GM12874 (cell line): Measurements from ENCODE around the gene BMP8A.

ENCODE experiments used
- TF ChIP-seq, protein P1 (sequence below): IDR thresholded peaks from 2 replicates; pipeline ENCODE4 v1.5.1; 2011; ENCODE audit warnings: low read depth, mild to moderate bottlenecking, control low read depth, low read length, moderate library complexity; ENCODE audit not compliant: insufficient read depth

Gene BMP8A

DNA sequence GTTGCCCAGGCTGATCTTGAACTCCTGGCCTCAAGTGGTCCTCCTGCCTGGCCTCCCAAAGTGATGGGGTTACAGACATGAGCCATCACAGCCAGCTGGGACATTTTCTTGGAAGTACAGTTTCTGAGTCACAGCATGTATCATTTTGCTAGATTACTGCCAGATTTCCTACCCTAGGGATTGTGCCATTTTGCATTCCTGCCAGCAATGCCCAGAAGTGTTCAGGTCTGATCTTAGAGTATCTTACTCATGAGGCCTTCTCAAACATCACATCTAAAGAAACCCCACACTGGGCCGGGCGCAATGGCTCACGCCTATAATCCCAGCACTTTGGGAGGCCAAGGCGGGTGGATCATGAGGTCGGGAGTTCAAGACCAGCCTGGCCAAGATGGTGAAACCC lies 10.2 kb downstream of the BMP8A start:
- TF ChIP-seq, protein P1, sequence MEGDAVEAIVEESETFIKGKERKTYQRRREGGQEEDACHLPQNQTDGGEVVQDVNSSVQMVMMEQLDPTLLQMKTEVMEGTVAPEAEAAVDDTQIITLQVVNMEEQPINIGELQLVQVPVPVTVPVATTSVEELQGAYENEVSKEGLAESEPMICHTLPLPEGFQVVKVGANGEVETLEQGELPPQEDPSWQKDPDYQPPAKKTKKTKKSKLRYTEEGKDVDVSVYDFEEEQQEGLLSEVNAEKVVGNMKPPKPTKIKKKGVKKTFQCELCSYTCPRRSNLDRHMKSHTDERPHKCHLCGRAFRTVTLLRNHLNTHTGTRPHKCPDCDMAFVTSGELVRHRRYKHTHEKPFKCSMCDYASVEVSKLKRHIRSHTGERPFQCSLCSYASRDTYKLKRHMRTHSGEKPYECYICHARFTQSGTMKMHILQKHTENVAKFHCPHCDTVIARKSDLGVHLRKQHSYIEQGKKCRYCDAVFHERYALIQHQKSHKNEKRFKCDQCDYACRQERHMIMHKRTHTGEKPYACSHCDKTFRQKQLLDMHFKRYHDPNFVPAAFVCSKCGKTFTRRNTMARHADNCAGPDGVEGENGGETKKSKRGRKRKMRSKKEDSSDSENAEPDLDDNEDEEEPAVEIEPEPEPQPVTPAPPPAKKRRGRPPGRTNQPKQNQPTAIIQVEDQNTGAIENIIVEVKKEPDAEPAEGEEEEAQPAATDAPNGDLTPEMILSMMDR: no peak

DNA sequence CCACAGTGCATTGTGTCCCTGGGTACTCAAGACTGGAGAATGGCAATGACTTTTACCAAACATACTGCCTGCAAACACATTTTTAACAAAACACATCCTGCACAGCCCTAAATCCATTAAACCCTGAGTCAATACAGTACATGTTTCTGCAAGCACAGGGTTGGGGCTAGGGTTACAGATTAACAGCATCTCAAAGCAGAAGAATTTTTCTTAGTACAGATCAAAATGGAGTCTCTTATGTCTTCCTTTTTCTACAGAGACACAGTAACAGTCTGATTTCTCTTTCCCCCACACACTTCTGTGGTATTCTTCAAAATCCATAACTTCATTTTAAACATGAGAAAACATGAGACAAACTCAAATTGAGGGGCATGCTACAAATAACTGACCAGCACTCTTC lies 13.9 kb downstream of the BMP8A start:
- TF ChIP-seq, protein P1: no peak

DNA sequence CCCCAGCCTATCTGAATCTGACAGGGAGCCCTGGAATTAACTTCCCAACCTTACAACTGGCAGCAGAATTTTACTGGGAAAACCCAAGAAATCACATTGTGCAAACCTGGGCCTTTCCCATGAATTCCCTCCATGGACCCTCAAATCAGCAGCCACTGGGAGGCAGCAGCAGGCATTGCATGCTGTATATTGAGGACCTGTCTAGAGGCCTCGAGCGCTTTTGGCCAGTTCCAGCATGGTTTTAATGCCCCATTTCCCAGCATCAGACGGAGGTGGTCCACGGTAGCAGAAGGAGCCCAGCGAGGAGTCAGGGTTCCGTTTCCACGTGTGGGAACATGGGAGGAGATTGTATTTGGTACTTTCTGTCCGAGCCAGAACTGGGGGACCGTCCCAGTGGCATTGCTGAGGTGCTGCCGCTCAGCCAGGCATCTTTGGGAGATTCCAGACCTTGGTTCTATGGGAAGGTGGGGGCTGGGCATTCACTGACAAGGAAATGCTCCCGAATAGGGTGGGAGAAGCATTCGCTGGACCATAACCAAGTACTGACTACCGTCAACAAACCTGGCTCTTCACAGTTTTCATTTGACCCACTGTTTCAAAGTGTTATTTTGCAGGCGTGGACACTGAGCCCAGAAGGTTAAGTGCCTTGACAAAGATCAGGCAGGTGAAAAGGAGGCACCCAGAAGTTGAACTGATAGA lies 15.9 kb downstream of the BMP8A start:
- TF ChIP-seq, protein P1: no peak

DNA sequence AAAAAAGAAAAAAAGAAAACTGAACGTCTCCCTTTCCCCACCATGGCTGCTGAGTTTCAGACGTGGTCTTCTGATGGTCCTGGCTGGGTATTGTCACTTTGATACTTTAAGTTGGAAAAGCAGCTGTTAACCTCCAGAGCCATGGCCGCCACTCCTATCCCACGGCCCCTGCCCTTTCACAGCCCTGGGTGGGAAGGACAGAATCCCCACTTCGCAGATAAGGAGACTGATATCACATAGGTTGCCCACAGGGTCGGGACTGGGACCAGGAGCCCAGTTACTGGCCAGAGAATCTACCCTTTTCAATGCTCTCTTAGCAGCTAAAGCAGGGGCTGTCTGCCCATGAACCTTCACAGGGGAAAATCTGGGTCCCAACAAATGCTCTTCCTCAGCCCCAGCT lies 16.8 kb downstream of the BMP8A start:
- TF ChIP-seq, protein P1: no peak

DNA sequence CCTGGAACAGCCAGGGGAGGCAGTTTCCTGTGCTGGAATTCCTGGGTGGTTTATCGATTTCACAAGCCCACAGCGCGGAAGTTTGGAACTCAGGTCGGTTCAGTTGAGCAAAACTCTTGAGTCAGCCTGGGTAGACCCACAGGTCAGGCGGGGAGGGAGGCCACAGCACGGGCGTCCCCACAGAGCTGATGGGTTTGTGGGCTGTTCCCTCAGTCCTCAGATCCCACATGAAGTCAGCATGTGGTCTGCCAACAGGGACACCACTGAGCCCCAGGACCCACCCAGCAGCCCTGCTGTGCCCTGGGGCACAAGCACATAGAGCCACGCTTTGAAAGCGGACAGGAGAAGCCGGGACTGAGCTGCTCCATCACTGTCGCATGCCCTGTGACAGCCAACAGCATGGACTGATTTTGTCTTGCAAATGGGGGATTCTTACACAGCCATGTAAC lies 17.4 kb downstream of the BMP8A start:
- TF ChIP-seq, protein P1: no peak

DNA sequence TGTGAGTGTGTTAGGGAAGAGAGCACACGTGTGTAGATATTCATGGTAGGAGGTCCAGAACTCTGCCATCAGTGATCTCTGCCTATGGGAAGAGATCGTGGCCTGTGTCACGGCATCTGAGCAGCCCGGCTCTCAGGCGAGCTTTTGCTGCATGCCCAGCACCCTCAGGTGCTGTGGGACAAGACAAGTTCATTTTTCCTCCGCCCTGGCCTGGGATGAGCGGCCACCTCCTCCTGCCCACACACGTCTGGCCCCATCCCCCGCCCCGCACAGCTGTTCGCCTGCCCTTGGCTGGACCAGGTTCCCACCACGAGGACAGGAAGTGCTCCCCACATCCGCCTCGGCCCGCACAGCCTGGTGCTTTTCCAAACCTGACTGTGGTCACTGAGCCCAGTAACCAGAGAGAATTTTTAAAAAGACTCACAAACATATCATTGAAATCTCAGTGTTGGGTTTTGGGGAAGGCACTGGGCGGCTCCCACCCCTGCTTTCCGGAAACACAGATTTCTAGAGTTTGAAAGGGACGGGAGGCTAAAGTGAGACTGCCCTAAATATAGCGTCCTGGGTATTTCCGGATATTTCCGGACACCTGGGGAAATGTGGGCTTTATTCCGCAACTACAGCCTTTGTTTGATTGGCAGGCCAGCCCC lies 18.0 kb downstream of the BMP8A start:
- TF ChIP-seq, protein P1: no peak

DNA sequence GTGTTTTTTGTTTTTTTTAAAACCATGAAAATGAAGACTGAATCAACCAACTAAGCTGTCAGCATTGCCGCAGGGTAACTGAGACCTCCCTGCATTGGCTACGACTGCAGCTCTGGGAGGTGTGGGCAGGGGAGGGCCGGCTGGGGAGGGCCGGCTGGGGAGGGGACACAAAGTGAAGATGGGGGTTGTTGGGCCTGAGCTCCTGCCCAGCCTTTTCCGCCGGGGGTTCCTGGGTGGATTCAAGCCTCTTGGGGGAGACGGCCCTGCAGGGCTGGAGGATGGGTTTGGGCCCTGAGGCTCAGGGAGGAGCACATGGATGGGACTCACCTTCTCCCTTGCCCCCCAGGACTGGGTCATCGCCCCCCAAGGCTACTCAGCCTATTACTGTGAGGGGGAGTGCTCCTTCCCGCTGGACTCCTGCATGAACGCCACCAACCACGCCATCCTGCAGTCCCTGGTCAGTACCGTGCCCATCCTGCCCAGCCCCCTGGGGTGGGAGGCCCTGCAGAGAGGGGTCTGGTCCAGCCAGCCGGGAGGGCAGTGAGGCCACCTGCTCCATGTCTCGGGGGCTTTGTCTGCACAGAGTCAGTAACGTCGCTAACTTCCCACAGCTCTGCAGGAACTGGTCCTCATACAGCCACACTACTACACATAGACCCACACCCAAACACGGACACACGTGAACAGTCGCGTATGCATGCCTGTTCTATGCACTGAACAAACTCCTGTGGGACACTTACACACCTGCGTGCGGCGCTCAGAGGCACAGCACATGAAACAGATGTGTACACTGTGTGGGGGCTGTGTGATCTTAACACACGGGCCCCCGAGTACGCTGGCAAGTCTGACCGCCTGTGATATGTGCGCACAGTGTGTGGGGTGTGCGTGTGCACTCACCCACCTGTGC lies 31.5 kb downstream of the BMP8A start:
- TF ChIP-seq, protein P1: no peak
